ENCODE results near the gene RFC3.

GRCh38 chr13:33845572-33846302 is 27.8 kb downstream of the RFC3 start:
- TF ChIP-seq EZH2 (IDR thresholded peaks at IDR 0.05; ENCODE audit: insufficient read depth, poor library complexity, severe bottlenecking) (no peak), EZH2phosphoT487 (IDR thresholded peaks at IDR 0.05; ENCODE audit: insufficient read depth, low read depth) (no peak)

Data from GM23248 (cell line).